HL-60 (cell line): ENCODE measurements around the gene PRORP.

Experiments used
- CTCF ChIP-seq: IDR thresholded peaks from one replicate; pipeline ENCODE4 v1.5.1; 2011; ENCODE audit warnings: low read length, control low read depth, inconsistent platforms; ENCODE audit not compliant: insufficient read depth
- POLR2AphosphoS5 ChIP-seq: IDR thresholded peaks from 2 replicates; pipeline ENCODE4 v1.6.1; 2012; ENCODE audit warnings: low read depth
- REST ChIP-seq: IDR thresholded peaks from 2 replicates; pipeline ENCODE4 v1.6.1; 2012; ENCODE audit warnings: low read depth; ENCODE audit not compliant: insufficient replicate concordance

- no peak for TF ChIP-seq CTCF
- TF ChIP-seq POLR2AphosphoS5, result no peak
- TF ChIP-seq REST, result no peak
Measured at GRCh38 chr14:35144029-35144428, 21.7 kb downstream of the PRORP start.
